Frontal cortex (tissue), 1 donor: Measurements from ENCODE around the gene CABLES1. TPM values are rescaled to one million over a fixed set of nuclear protein-coding genes. Genes with fewer than 3 reads are reported as not detected.

Source experiments
- total RNA-seq: library from RNA; depleted of rRNA; stranded (reverse); fragments of >200 nt; gene quantifications from one replicate; pipeline ENCODE4 v1.2.3, GENCODE V29; 2014

CABLES1 gene
- total RNA-seq, 1 donor from 2014 or later: 4.9 TPM

Other genes starting within 250 kb of the CABLES1 start
- gene RBBP8, start 202.2 kb upstream of the CABLES1 start, total RNA-seq: 26.9 TPM